Measurements from ENCODE around the gene SFTPD. TPM values are rescaled to one million over a fixed set of nuclear protein-coding genes. Genes with fewer than 3 reads are reported as not detected.
A peak's percentile ranks its signal among the peaks of the same experiment; 100 is the strongest.

The SFTPD gene
- total RNA-seq, 1 experiment from 2014 or later: not detected

DNA sequence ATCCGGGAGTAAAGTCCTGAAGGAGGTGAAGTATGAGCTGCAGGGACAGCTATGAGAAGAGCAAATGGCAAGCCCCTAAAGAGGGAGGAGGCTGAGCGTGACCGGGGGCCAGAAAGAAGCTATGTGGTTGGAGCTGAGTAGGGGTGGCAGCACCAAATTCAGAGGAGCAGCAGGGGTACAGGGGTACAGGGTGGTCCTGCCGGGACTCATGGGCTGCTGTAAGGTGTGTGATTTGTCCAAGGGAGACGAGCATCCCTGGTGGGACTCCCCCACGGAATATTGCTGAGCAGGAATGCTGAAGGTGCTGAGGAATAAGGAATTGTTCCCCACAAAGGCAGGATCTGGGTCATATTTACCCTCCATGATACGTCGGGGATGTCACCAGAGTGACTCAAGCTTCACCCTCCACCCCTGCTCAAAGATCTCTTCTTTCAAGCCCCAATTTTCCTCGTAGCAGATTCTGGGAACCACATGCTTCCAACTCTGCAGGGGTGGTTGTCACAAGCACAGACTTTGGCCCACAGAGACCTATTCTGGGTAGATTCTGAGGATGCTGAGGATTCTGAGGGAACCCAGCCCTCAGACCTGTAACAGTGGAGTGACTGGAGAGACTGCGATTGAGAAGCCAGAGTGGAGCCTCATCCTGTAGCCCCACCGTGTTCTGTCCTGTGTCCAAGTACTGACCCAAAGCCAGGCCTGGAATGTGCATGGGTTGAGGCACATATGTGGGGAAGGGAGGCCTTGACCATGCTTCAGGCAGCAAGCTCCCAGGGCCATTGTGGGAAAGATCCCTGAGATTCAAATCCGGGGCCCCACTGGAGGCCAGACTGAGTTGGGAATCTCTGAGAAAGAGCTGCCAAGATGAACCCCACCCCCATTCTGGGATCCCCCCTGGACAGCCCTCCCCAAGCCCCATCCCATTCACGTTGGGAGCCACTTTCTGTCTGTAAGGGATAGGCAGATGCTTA lies 4.2 kb downstream of the SFTPD start:
- no peak for DNase-seq (ENCODE audit: low spot score)

- no peak for DNase-seq (ENCODE audit: low spot score)
Measured at GRCh38 chr10:79943871-79944270, 5.0 kb downstream of the SFTPD start.

DNA sequence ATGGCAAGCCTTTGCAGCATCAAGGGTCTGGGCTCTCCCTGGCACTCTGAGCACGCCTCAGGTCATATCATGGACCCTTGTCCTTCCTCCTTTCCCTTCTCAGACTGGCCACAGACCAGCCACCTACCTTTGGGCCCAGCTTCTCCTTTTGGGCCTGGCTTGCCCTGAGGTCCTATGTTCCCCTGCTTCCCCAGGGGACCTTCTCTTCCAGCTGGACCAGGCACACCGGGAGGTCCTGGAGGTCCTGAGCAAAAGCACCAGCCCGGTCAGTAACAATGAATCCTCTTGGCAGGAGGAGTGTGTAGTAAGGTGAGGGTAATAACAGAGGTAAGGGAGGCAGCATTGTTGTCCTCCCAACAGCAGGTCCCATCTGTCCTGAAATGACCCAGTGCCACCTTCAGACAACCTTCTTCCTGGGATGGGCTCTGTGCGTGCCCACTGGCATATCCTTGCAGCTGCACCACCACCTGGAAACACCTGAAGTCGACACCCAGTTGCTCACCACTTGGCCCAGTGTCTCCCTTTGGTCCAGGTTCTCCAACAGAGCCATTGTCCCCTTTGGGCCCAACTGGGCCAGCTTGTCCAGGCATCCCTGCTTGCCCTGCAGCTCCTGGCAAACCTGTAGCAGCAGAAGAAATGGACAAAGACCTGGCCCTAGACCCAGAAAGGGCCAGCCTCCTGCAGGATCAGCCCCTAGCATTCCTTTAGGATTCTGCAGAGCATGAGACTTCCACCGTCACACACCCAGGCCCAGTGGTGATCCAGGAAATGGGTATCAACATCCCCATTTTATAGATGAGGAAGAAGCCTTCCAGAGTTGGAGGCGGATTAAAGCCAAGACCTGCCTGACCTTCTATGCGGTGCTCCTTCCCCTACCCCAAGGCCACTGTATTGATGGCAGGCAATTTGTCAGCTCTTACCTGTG lies 6.4 kb downstream of the SFTPD start:
- no peak for DNase-seq (ENCODE audit: low spot score)

DNA sequence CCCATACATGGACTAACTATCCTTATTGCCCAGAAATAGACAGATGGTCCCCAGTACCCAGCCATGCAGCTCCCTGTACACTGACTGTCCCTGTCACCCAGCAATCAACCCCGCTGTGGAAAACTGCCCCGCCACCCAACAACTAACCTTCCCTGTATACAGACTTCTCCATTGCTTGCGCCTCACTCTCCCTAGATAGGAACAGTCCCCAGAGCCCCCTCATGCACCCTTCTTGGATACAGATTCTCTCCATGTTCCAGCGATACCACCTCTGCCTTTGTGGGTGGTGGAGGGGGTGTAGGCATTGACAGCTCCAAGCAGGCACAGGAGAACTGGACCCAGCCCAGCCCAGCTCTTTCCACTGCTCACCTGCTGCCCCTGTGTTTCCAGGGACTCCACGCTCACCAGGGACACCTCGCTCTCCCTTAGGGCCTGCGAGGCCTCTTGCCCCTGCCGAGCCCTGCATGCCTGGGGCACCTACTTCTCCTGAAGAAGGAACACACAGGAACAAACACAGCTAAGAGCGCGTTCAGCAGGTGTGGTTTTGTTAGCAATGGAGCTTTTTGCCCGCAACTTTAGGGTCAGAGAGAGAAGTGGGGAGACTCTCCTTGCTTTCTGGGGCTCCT lies 7.2 kb downstream of the SFTPD start:
- no peak for DNase-seq (ENCODE audit: low spot score)

- DNase-seq (ENCODE audit: low spot score): no peak
Measured at GRCh38 chr10:79941146-79941545, 7.8 kb downstream of the SFTPD start.

- DNase-seq (ENCODE audit: low spot score): no peak
Measured at GRCh38 chr10:79940431-79940830, 8.5 kb downstream of the SFTPD start.

GRCh38 chr10:79939969-79940368 lies 8.9 kb downstream of the SFTPD start:
- DNase-seq (ENCODE audit: low spot score): no peak

DNA sequence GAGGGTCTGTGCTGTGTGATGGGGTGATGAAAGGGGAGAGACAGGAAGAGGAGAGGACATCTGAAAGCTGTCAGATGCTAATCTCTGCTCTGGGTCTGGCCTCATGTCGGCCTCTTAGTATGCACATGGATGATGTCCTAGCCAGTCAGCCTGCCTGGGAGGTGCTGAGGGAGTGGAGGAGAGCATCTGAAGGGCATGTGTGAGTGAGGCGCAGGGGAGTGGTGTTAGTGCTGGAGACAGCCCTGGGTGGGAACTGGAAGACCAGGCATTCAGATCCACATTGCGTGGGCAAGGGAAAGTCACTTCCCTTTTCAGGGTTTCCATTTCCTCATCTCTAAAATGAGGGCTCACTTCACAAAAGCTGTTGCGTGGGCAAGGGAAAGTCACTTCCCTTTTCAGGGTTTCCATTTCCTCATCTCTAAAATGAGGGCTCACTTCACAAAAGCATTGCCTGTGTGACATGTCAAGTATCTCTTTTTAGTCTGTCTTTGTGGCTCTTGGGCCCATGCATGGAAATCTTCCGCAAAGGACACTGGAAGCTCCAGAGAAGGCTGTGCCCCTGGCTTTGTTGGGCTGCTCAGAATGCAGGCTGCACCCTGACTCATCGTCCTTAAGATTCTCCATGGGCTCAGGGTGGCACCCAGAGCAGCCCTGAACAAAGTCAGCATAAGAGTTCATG lies 10.0 kb downstream of the SFTPD start:
- no peak for DNase-seq (ENCODE audit: low spot score)

- no peak for DNase-seq (ENCODE audit: low spot score)
Measured at GRCh38 chr10:79937701-79938151, 11.2 kb downstream of the SFTPD start.

- DNase-seq (ENCODE audit: low spot score): no peak
Measured at GRCh38 chr10:79936625-79937615, 12.0 kb downstream of the SFTPD start.

DNA sequence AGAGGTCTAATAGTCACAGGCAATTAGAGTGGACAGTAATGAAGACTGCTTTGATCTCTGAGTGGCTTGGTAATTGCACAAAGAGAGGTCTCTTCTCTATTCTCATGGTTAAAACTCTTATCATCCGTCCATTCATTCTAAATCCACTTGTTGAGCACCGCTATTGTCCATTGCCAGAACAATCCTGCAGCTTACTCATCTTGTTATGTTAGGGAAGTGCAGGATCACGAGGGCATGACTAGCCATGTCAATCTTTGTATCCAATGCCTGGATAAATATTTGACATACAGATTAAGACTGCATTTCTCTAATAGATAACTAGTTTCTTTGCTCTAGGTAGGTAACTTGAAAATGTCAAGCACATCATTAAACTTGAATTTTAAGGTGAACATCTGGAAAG lies 14.9 kb downstream of the SFTPD start:
- DNase-seq (ENCODE audit: low spot score): no peak

- DNase-seq (ENCODE audit: low spot score): no peak
Measured at GRCh38 chr10:79932841-79933379, 16.0 kb downstream of the SFTPD start.

DNA sequence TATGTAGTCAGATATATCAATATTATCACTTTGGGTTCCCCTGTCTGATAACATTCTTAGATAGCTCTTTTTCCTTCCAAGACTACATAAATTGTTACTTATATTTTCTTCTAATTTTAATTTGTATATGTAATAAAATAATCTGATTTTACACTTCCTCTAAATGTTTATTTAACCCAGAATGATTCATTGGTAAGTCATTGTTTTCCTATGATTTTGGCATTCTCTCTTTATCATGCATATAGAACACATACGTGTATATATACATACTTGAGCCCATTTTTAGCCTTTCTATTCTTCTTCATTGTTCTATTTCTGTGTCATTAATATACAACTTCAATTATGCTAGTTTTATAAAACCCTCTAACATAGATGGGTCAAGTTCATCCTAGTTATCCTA lies 16.6 kb downstream of the SFTPD start:
- no peak for DNase-seq (ENCODE audit: low spot score)

DNA sequence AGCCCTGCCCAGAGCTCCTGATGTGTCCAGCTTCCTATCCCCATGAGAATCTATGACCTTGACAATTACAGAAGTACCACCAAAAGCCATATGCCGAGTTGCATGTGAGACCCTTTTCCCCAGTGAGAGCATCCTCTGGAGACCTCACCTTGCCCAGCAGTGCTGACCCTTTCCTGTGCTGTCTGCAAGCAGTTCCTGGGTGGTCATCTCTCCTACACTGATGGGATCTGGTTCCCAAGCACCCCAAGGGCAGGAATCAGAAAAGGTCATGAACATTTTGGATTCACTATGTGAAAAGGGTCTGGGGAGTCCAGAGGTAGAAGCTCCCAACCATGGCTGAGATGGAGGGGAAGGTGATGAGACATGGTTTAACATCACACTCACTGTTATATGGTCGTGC lies 18.2 kb downstream of the SFTPD start:
- no peak for DNase-seq (ENCODE audit: low spot score)

DNA sequence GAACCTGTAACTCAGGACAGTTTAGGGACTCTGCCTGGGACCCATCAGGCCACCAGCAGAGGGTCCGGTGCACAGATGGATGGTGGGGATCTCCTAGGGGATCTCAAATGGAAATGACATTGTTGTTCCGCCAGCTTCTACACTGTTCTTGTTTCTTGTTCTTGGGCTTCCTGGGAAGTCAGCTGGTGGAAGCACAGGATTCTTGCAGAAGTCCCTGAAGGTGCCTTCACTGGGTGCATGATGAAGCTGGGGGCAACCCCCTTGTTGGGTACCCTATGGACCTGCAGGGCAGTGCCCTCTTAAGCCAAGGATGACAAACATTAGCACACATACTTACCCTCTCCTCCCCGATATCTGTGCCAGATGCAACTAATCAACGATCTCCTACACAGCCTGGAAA lies 18.6 kb downstream of the SFTPD start:
- no peak for DNase-seq (ENCODE audit: low spot score)

GRCh38 chr10:79929409-79929904 lies 19.4 kb downstream of the SFTPD start:
- DNase-seq (ENCODE audit: low spot score): peak; percentile 60

- DNase-seq (ENCODE audit: low spot score): no peak
Measured at GRCh38 chr10:79928028-79928583, 20.8 kb downstream of the SFTPD start.

DNA sequence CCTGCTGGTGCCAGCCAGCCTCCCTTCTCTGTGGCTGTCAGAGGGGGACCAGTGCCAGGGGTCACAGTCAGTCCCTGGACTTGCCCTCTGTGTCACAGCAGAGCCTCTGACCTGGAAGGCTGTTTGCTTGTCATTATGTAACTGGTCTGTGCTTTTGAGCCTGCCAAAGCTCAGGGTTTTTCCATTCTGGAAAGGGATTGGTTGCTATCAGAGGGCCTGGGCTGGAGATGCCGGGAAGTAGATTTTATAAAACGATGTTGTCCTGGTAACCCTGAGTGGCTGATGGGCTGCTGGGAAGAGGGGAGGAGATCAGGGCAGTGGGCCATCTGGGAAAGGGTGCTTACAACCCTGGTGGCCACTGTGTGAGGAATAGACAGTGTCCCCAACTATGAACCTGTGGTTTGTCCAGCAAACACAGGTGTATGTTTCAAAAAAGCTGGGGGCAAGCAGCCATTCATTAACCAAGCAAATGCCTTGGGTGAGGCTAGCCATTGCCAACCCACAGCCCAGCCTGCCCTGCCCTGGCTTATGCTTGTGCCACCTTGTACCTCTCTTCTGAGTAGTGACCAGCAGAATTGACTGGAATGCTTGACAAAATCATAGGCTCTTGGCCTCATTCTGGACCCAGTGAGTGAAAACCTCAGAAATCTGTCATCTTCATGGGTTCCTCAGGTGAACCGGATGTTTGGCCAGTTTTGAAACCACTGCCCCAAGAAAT lies 21.6 kb downstream of the SFTPD start:
- no peak for DNase-seq (ENCODE audit: low spot score)

DNA sequence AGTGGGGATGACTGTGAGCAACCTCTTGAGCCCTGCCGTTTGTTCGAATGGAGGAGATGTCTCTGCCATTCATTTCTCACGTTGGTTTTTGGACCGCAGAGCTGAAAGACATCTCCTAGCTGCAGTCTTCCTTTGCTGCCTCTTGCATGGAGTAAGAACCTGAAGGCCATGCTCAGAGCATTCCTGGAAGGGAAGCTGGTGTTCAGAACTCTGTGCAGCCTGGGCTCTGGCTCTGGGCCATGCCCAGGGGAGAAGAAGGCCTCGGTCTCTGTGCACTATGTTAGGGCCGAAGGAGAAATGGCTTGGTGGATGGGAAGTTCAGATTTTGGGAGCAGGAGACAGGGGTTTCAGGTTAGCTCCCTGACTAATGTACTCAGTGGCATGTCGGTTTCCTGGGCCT lies 22.9 kb downstream of the SFTPD start:
- no peak for DNase-seq (ENCODE audit: low spot score)

Measured in A172 (cell line).